Renal pelvis (tissue), 12 donors: ENCODE data around the gene USF3. TPM values are rescaled to one million over a fixed set of nuclear protein-coding genes. Genes with fewer than 3 reads are reported as not detected.
A peak's percentile ranks its signal among the peaks of the same experiment; 100 is the strongest.

Source experiments
- DNase-seq: peaks from one replicate; pipeline ENCODE4 v3.0.0-alpha.2; 2013
- long read RNA-seq, 16 experiments: transcript quantifications; one replicate each; lab custom pipeline, GENCODE V29; 2026
- polyA plus RNA-seq, 3 donors: library from polyadenylated mRNA; unstranded; fragments of 120-200 nt; gene quantifications; one replicate each; pipeline ENCODE4 v1.2.1, GENCODE V29; 2013; ENCODE audit not compliant: insufficient read length in 3 of 3

USF3 gene, protein sequence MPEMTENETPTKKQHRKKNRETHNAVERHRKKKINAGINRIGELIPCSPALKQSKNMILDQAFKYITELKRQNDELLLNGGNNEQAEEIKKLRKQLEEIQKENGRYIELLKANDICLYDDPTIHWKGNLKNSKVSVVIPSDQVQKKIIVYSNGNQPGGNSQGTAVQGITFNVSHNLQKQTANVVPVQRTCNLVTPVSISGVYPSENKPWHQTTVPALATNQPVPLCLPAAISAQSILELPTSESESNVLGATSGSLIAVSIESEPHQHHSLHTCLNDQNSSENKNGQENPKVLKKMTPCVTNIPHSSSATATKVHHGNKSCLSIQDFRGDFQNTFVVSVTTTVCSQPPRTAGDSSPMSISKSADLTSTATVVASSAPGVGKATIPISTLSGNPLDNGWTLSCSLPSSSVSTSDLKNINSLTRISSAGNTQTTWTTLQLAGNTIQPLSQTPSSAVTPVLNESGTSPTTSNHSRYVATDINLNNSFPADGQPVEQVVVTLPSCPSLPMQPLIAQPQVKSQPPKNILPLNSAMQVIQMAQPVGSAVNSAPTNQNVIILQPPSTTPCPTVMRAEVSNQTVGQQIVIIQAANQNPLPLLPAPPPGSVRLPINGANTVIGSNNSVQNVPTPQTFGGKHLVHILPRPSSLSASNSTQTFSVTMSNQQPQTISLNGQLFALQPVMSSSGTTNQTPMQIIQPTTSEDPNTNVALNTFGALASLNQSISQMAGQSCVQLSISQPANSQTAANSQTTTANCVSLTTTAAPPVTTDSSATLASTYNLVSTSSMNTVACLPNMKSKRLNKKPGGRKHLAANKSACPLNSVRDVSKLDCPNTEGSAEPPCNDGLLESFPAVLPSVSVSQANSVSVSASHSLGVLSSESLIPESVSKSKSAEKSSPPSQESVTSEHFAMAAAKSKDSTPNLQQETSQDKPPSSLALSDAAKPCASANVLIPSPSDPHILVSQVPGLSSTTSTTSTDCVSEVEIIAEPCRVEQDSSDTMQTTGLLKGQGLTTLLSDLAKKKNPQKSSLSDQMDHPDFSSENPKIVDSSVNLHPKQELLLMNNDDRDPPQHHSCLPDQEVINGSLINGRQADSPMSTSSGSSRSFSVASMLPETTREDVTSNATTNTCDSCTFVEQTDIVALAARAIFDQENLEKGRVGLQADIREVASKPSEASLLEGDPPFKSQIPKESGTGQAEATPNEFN (N-terminal part only)
- polyA plus RNA-seq = 10 to 100 TPM; 15.8 to 22.0 (median 20.3) TPM
- long read RNA-seq, donor 1, full-length matches to known transcripts = 1 of 15 reads
- long read RNA-seq, donor 1, partial matches to known transcripts = 14 of 15 reads
- long read RNA-seq, donor 1, other reads (novel, unspliced or antisense) = 0 of 15 reads
- long read RNA-seq, donor 2, full-length matches to known transcripts = 4 of 10 reads
- long read RNA-seq, donor 2, partial matches to known transcripts = 6 of 10 reads
- long read RNA-seq, donor 2, other reads (novel, unspliced or antisense) = 0 of 10 reads
- long read RNA-seq, donor 3, full-length matches to known transcripts = 5 of 13 reads
- long read RNA-seq, donor 3, partial matches to known transcripts = 8 of 13 reads
- long read RNA-seq, donor 3, other reads (novel, unspliced or antisense) = 0 of 13 reads
- long read RNA-seq, donor 4, full-length matches to known transcripts = 1 of 11 reads
- long read RNA-seq, donor 4, partial matches to known transcripts = 10 of 11 reads
- long read RNA-seq, donor 4, other reads (novel, unspliced or antisense) = 0 of 11 reads
- long read RNA-seq, donor 5 = 0 reads
- long read RNA-seq, donor 6, full-length matches to known transcripts = 10 of 10 reads
- long read RNA-seq, donor 6, partial matches to known transcripts = 0 of 10 reads
- long read RNA-seq, donor 6, other reads (novel, unspliced or antisense) = 0 of 10 reads
- long read RNA-seq, donor 7, full-length matches to known transcripts = 5 of 13 reads
- long read RNA-seq, donor 7, partial matches to known transcripts = 8 of 13 reads
- long read RNA-seq, donor 7, other reads (novel, unspliced or antisense) = 0 of 13 reads
- long read RNA-seq, donor 8, full-length matches to known transcripts = 4 of 4 reads
- long read RNA-seq, donor 8, partial matches to known transcripts = 0 of 4 reads
- long read RNA-seq, donor 8, other reads (novel, unspliced or antisense) = 0 of 4 reads
- long read RNA-seq, donor 9, full-length matches to known transcripts = 9 of 20 reads
- long read RNA-seq, donor 9, partial matches to known transcripts = 11 of 20 reads
- long read RNA-seq, donor 9, other reads (novel, unspliced or antisense) = 0 of 20 reads
- long read RNA-seq, donor 10, full-length matches to known transcripts = 13 of 20 reads
- long read RNA-seq, donor 10, partial matches to known transcripts = 7 of 20 reads
- long read RNA-seq, donor 10, other reads (novel, unspliced or antisense) = 0 of 20 reads
- long read RNA-seq, donor 11, full-length matches to known transcripts = 6 of 6 reads
- long read RNA-seq, donor 11, partial matches to known transcripts = 0 of 6 reads
- long read RNA-seq, donor 11, other reads (novel, unspliced or antisense) = 0 of 6 reads
- long read RNA-seq, donor 12, full-length matches to known transcripts = 10 of 36 reads
- long read RNA-seq, donor 12, partial matches to known transcripts = 26 of 36 reads
- long read RNA-seq, donor 12, other reads (novel, unspliced or antisense) = 0 of 36 reads
- long read RNA-seq, donor 13, full-length matches to known transcripts = 1 of 17 reads
- long read RNA-seq, donor 13, partial matches to known transcripts = 16 of 17 reads
- long read RNA-seq, donor 13, other reads (novel, unspliced or antisense) = 0 of 17 reads
- long read RNA-seq, donor 14 = 0 reads
- long read RNA-seq, donor 15, full-length matches to known transcripts = 6 of 6 reads
- long read RNA-seq, donor 15, partial matches to known transcripts = 0 of 6 reads
- long read RNA-seq, donor 15, other reads (novel, unspliced or antisense) = 0 of 6 reads
- long read RNA-seq, donor 16, full-length matches to known transcripts = 3 of 17 reads
- long read RNA-seq, donor 16, partial matches to known transcripts = 14 of 17 reads
- long read RNA-seq, donor 16, other reads (novel, unspliced or antisense) = 0 of 17 reads

DNA sequence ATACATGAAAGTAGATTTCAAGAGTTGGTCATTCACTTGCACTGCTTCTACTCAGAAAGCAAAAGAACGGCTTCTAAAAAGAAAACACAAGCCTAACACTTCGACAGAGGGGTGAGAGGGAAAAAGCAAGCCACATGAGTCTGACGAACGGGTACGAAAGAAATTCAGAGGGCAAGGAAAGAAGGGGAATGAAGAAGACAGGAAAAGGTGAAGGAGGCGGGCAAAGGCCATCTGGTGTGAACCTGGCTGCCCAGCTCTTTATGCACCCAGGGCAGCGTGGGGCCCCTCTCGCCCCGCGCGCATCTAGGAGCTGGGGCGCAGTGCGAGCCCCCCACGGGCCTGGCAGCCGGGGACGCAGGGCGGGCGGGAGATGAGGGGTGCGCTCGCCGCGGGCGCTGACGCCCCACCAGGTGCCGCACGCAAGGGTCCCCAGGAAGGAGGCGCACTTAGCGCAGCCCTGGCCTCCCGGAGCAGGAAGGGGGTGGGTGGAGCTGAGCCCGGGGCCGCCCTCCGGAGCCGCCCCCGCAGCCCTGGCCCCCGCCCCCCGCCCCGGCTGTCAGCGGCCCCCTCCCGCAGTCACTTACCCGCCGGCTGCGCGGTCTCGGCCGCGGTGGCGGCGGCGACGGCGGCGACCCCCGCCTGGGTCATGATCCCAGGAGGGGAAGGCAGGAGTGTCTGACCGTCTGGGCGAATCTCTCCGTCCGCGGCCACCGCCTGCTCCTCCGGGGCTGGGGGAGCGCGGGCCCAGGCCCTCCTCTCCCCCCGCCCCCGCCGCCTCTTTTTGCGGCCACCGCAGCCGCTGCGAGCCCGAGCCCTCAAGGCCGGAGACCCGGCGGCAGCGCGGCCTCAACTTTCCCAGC is at the start of gene USF3:
Gene USF3 (minus strand): TSS at position 857 of the 860 bp plus-strand sequence. CDS start 21,764 bp downstream, outside the sequence.
- DNase-seq = peak; percentile 67

DNA sequence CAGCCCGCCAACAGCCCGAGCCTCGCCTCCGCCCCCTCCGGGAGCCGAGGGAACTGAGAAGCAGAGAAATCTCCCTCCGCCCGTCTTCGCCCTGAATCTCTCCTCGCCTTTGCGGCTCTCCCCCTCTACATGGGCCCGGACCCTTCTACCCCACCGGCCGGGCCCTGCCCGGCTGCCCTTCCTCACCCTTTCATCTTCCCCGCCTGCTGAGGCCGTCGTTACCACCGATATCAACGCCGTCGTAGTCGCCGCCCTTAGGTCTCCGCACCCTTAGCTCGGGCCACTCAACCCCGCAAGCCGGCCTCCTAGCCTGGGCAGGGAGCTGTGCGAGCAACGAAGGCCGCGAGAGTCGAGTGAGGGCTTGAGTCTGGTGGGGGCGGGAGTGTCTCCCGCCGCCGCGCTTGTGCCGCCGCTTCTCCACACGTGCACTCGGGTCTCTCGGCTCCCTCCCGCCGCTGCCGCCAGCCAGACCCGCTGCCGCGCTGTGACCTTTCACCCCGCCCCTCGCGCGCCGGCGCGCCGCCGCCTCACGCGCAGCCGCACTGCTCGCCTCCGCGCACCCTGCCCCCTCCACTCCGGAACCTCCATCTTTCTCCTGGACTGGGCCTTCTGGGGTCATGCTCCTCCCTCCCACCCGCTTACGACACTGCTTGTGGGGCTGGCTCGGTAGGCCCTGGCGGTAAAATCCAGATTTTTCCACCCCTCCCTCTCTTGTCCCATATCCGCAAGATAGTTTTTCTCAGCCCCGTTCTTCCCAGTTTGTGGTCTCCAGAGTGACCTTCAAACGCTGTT is 49.5 kb upstream of the USF3 start, which contains the start of gene NAA50:
Gene NAA50 (minus strand): TSS at position 494 of the 792 bp plus-strand sequence. CDS start 300 bp downstream, at position 194.
- peak; percentile 95 for DNase-seq

DNA sequence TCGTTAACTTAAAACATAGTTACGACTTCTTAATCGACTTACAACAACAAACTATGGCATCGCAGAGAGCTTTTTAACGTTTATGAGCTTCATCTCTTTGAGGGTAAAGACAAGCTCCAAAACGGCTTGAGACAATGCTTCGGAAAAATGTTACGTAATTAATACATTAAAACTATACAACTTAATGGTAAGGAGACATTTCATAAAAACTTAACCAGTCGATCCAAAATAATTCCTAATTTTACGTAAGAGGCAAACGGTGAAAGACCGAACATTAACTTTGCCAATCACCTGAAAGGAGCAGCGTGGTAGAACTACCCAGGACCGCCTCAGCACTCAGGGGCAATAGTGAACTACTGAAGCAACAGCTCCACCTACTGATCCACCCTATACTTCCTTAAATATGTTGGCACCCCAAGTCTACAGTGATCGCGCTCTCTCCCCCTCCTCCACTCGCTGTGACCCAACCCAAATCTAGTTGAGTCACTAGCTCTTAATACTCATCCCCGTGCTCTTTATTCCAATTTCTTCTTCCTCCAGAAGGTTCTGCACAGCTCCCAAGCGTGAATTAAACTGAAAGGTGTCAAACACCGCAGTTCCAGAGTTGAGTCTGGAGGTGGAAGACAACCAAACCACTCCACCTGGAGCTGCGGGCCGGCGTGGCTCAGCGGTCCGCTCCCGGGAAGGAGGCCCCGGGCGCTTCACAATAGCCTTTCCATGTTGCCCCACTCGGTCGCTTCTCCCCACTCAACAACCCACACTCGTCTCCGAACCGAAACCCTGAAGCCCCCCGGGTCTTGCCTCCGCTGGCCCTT is 48.7 kb upstream of the USF3 start:
- DNase-seq = peak; percentile 88

DNA sequence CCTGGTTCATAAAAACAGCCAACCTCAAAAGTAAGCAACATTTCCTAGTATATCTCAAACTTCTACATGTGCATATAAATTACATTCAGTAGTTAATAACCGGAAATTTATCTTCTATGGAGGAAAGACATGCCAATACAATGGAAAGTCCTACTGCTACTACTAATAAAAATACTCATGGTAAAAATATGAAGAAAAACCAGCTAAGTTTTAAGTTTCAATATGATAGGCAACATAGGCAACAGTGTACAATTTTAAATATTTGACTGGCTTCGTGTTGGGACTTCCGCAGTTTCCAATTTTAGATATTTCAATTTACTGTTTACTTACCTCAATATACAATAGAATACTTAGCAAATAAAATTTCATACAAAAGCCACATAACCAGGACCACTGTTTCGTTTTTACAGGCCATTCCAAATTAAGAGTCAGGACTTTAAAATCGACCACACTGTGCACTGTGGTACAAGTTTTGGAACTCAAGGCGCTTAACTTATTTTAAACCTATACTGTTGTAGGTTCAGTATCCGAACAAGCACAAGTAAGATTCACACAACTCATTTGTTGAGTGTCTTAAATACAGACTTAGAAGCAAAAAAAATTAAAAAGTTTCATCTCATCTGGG is 46.7 kb upstream of the USF3 start:
- DNase-seq = no peak

- DNase-seq = no peak
Measured at GRCh38 chr3:113741620-113742019, 45.2 kb upstream of the USF3 start.

- DNase-seq = no peak
Measured at GRCh38 chr3:113741086-113741485, 44.6 kb upstream of the USF3 start.

DNA sequence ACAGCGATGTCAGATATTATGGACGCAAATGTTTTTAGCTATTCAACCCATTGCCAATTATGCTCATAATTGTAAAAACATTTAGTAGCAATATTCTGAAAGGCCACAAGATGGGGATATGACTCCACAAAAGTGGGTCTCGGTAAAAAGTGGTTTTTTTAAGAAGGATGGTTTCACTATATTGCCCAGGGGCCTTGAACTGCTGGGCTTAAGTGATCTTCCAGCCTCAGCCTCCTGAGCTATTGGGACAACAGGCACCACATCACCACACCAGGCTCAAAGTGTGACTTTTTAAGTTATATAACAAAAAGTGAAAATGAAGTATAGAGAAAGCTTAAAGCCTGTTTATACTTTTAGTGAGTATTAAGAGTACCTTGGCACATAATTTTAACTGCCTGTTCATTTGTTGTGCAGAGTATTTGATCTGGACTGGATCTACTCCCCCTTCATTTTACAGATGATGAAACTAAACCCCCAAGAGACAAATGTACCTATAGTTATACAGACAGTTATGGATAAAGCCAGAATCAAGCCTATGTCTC is 40.2 kb upstream of the USF3 start:
- DNase-seq = peak; percentile 45

- no peak for DNase-seq
Measured at GRCh38 chr3:113731694-113732093, 35.3 kb upstream of the USF3 start.

DNA sequence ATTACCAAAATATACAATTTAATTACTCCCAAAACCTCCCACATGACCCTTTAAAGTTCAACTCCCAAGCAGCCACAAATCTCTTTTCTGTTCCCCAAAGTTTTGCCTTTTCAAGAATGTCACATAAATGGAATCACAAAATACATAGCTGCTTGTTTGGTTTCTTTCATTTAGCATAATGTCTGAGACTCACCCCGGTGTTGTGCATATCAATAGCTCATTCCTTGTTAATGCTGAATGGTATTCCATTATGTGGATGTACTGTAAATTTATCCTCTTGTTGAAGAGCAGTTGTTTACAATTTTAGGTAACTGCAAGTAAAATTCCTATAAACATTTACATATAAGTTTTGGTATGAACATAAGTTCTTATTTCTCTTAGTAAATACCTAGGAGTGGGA is 34.1 kb upstream of the USF3 start:
- DNase-seq = no peak

GRCh38 chr3:113728661-113729060 is 32.2 kb upstream of the USF3 start:
- no peak for DNase-seq

- no peak for DNase-seq
Measured at GRCh38 chr3:113721636-113722035, 25.2 kb upstream of the USF3 start.

DNA sequence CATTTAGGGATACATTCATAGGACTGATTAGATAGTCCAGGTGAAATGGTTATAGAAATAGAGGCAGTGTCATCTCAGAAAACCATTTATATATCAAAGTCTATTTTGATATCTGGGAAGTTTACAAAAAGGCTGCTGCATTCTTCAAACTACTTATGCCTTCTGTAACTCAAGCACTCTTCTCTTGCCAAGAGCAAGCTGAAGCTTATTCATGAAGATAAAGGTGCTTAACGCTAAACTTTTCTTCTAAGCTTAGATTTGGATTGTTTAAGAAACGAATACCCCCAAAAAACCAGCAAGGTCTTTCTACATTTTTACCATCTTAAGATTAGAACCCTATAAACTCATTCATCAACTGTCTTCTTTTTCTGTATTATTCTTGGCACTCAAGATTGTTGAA is 23.3 kb upstream of the USF3 start:
- no peak for DNase-seq

DNA sequence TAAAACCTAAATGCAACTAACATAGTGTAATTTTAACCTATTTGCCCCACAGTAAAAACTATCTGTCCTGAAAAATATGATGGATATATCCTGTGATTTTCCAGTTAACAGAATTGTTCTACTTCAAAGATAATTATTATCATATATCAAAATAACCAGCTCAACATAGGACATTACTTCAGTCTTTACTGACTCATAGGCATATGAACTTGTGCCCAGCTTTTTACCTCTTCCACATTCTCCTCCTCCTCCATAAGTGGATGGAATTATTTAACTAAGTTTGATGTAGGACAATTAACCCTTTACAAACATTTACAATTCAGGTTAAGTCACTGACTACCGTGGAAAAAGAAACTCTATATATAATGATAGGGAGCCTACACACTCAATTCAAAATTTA is 22.9 kb upstream of the USF3 start:
- no peak for DNase-seq

DNA sequence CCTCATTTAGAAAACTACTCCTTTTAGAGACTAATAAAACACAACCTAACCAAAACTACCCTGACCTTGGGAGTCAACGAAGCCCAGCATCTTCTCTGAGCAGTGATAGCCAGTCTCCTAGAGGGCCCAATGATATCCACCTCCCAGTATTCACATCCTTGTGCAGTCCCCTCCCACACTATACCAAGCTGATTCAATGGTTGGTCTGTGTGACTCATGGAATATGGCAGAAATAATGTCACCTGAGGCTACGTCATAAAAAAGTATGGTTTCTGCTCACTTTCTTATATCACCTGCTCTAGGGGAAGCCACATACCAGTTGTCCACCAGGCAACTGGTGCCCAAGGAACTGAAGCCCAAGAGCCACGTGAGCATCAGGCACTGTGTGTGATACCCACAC is 21.4 kb upstream of the USF3 start:
- no peak for DNase-seq
